Parathyroid adenoma (tissue), 2 donors: Measurements from ENCODE around the gene RCOR1.

Experiments
- H2AFZ ChIP-seq: fragments of 300-600 bp; sonication (generic); one replicate; pipeline ENCODE4 v1.7.0; 2017; ENCODE audit warnings: antibody characterized with exemption, mild to moderate bottlenecking
- H3K27ac ChIP-seq: fragments of 300-600 bp; sonication (generic); one replicate; pipeline ENCODE4 v1.7.0; 2017
- H3K27me3 ChIP-seq: fragments of 300-600 bp; sonication (generic); one replicate; pipeline ENCODE4 v1.7.0; 2017; ENCODE audit warnings: low read length; ENCODE audit not compliant: control insufficient read depth, insufficient read depth
- H3K36me3 ChIP-seq: fragments of 300-600 bp; sonication (generic); one replicate; pipeline ENCODE4 v1.7.0; 2017; ENCODE audit warnings: low read length; ENCODE audit not compliant: control insufficient read depth, insufficient read depth
- H3K4me1 ChIP-seq: fragments of 300-600 bp; sonication (generic); one replicate; pipeline ENCODE4 v1.7.0; 2017; ENCODE audit warnings: control low read depth
- H3K4me2 ChIP-seq: fragments of 300-600 bp; sonication (generic); one replicate; pipeline ENCODE4 v1.7.0; 2017; ENCODE audit warnings: low read length
- H3K4me3 ChIP-seq: fragments of 300-600 bp; sonication (generic); one replicate; pipeline ENCODE4 v1.7.0; 2017; ENCODE audit warnings: low read depth, low read length
- H3K79me2 ChIP-seq: fragments of 300-600 bp; sonication (generic); one replicate; pipeline ENCODE4 v1.7.0; 2017; ENCODE audit warnings: control low read depth
- H3K9ac ChIP-seq: fragments of 300-600 bp; sonication (generic); one replicate; pipeline ENCODE4 v1.7.0; 2017; ENCODE audit warnings: mild to moderate bottlenecking
- H3K9me3 ChIP-seq: fragments of 300-600 bp; sonication (generic); one replicate; pipeline ENCODE4 v1.7.0; 2017; ENCODE audit warnings: low read length; ENCODE audit not compliant: control insufficient read depth
- CTCF ChIP-seq: fragments of 300-600 bp; sonication (generic); IDR thresholded peaks from one replicate; pipeline ENCODE4 v1.7.0; 2017; ENCODE audit warnings: antibody characterized with exemption, mild to moderate bottlenecking
- donor health status: primary hyperparathyroidism.

RCOR1 gene

DNA sequence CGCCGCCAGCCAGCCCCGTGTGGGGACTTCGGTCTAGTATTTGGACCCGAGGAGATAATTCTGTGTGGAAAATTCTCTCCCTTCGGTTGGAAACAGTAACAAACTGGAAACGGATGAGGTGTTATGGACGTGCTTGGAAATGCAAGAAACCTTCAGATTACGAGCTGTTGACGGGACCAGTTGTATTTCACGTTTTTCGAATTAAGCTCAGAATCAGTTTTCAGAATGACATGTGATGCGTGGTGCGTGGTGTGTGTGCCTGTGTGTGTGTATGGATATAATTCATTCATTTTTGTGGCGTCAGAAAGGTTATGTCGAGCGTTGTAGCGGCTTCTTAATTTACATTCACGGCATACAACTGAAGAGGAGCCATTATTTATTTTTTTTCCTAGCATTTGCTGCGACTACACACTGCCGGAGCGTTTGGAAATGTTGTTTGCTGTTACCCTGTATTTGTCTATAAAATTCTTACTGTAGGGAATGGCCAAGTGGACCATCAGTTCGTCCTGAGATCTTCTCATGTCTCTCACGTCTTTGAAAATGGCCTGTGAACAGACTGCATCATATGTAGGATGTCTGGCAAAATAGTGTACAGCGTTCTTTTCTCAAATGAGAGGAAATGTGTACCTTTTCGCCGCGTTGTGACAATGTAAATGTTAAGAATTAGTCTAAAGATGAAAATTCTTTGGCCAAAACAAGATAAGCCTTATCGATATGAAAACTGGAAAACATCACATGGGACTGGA, 186.1 kb downstream of the RCOR1 start:
- Histone ChIP-seq H3K36me3 (no peaks in the 10 kb centered on the region), H2AFZ (peak overlapping the region; percentile 6), H3K4me1 (no peaks in the 10 kb centered on the region), H3K9me3 (no peaks in the 10 kb centered on the region), H3K4me3 (peak overlapping the region; percentile 60), H3K27ac (no peak overlapping the region), H3K4me2 (peak overlapping the region; percentile 79), H3K79me2 (peaks cover 30% of the 10 kb centered on the region), H3K27me3 (no peaks in the 10 kb centered on the region), H3K9ac (no peak overlapping the region)
- no peak for TF ChIP-seq CTCF

DNA sequence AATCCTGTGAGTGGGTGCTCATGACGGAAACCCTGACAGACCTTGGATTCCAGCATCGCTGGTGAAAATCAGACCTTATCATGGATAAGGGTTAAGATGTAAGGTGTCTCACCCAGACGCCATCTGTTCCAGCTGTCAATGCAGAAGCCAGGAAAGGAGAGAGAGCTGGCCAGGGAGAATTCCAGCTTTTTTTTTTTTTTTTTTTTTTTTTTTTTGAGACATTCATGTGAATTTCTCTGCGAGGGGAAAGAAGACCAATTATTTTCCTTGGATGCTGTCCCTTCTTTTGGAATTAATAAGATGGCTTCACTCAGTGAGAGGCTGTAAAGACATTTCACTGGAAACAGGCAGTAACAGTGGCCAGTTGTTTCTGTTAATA, 186.6 kb downstream of the RCOR1 start:
- Histone ChIP-seq H3K4me3 (no peak overlapping the region), H3K27ac (no peak overlapping the region), H2AFZ (no peak overlapping the region), H3K36me3 (no peaks in the 10 kb centered on the region), H3K9me3 (no peaks in the 10 kb centered on the region), H3K4me2 (no peak overlapping the region), H3K27me3 (no peaks in the 10 kb centered on the region), H3K4me1 (no peaks in the 10 kb centered on the region), H3K79me2 (peaks cover 35% of the 10 kb centered on the region), H3K9ac (no peak overlapping the region)
- no peak for TF ChIP-seq CTCF

GRCh38 chr14:102779574-102780315, 187.3 kb downstream of the RCOR1 start:
- H3K4me3 ChIP-seq: no peak overlapping the region
- H3K36me3 ChIP-seq: no peaks in the 10 kb centered on the region
- no peak for TF ChIP-seq CTCF
- H3K9ac ChIP-seq: no peak overlapping the region
- peaks cover 42% of the 10 kb centered on the region for H3K79me2 ChIP-seq
- no peaks in the 10 kb centered on the region for H3K4me1 ChIP-seq
- no peak overlapping the region for H3K27ac ChIP-seq
- no peaks in the 10 kb centered on the region for H3K9me3 ChIP-seq
- no peak overlapping the region for H3K4me2 ChIP-seq
- no peak overlapping the region for H2AFZ ChIP-seq
- no peaks in the 10 kb centered on the region for H3K27me3 ChIP-seq
